Hepatocyte (in vitro differentiated cells): ENCODE results near the gene NAB1. TPM values are rescaled to one million over a fixed set of nuclear protein-coding genes. Genes with fewer than 3 reads are reported as not detected.
A peak's percentile ranks its signal among the peaks of the same experiment; 100 is the strongest.

ENCODE experiments used
- DNase-seq: peaks from one replicate; pipeline ENCODE4 v3.0.0-alpha.2; 2016; ENCODE audit warnings: low spot score
- H2AFZ ChIP-seq: fragments of 200-600 bp; sonication (generic); 2 replicates; pipeline ENCODE4 v1.6.0; 2016; ENCODE audit warnings: antibody characterized with exemption, mild to moderate bottlenecking
- H3K27ac ChIP-seq: fragments of 200-600 bp; sonication (generic); 2 replicates; pipeline ENCODE4 v1.5.1; 2016; ENCODE audit warnings: mild to moderate bottlenecking
- H3K27me3 ChIP-seq: fragments of 200-600 bp; sonication (generic); 2 replicates; pipeline ENCODE4 v1.6.1; 2016
- H3K36me3 ChIP-seq: fragments of 200-600 bp; sonication (generic); replicated peaks from 2 replicates; pipeline ENCODE4 v1.5.1; 2016; ENCODE audit warnings: low read depth; ENCODE audit not compliant: insufficient read depth
- H3K4me1 ChIP-seq: fragments of 200-600 bp; sonication (generic); 2 replicates; pipeline ENCODE4 v1.5.1; 2016; ENCODE audit warnings: mild to moderate bottlenecking, moderate library complexity; ENCODE audit not compliant: insufficient read depth
- H3K4me2 ChIP-seq: fragments of 200-600 bp; sonication (generic); 2 replicates; pipeline ENCODE4 v1.6.0; 2016
- H3K4me3 ChIP-seq: fragments of 200-600 bp; sonication (generic); 2 replicates; pipeline ENCODE4 v1.5.1; 2016; ENCODE audit warnings: mild to moderate bottlenecking
- H3K79me2 ChIP-seq: fragments of 200-600 bp; sonication (generic); 2 replicates; pipeline ENCODE4 v1.6.0; 2017; ENCODE audit warnings: mild to moderate bottlenecking
- H3K9me2 ChIP-seq: fragments of 200-600 bp; sonication (generic); replicated peaks from 2 replicates; pipeline ENCODE4 v1.6.0; 2017; ENCODE audit warnings: mild to moderate bottlenecking; ENCODE audit not compliant: insufficient read depth
- H3K9me3 ChIP-seq: fragments of 200-600 bp; sonication (generic); 2 replicates; pipeline ENCODE4 v1.5.1; 2016; ENCODE audit warnings: low read depth, mild to moderate bottlenecking
- H4K20me1 ChIP-seq: fragments of 200-600 bp; sonication (generic); 2 replicates; pipeline ENCODE4 v1.6.0; 2016; ENCODE audit warnings: mild to moderate bottlenecking; ENCODE audit not compliant: insufficient read depth, poor library complexity, severe bottlenecking
- EZH2 ChIP-seq: fragments of 200-600 bp; sonication (generic); IDR thresholded peaks from 2 replicates; pipeline ENCODE4 v1.6.1; 2016; ENCODE audit warnings: antibody characterized with exemption, mild to moderate bottlenecking, borderline replicate concordance
- EZH2phosphoT487 ChIP-seq: fragments of 200-600 bp; sonication (generic); IDR thresholded peaks from one replicate; pipeline ENCODE4 v1.6.1; 2018; ENCODE audit warnings: antibody characterized with exemption, mild to moderate bottlenecking, low read depth, moderate library complexity; ENCODE audit not compliant: unreplicated experiment, severe bottlenecking
- WGBS: methylation state at CpG from one replicate; pipeline ENCODE4 v1.1.6; 2016; ENCODE audit warnings: low lambda C conversion rate; ENCODE audit errors: missing lambda C conversion rate; 5-methylcytosine and 5-hydroxymethylcytosine counted together
- polyA plus RNA-seq: library from polyadenylated mRNA; unstranded; fragments of >200 nt; fragmentation: Nextera tagmentation; extraction: Ambion mirVana; gene quantifications from 2 replicates; pipeline ENCODE4 v1.2.1, GENCODE V29; 2016
- total RNA-seq: library from RNA; depleted of rRNA; stranded (reverse); fragments of >200 nt; gene quantifications from 2 replicates; pipeline ENCODE4 v1.2.3, GENCODE V29; 2014
- TF ChIP-seq, protein P1 (sequence below): fragments of 200-600 bp; sonication (generic); IDR thresholded peaks from 2 replicates; pipeline ENCODE4 v1.5.1; 2016; ENCODE audit warnings: antibody characterized with exemption, mild to moderate bottlenecking; ENCODE audit not compliant: poor library complexity

Gene NAB1
- total and polyA plus RNA-seq, 2 experiments from 2014 or later = 9.9 to 46.6 TPM

DNA sequence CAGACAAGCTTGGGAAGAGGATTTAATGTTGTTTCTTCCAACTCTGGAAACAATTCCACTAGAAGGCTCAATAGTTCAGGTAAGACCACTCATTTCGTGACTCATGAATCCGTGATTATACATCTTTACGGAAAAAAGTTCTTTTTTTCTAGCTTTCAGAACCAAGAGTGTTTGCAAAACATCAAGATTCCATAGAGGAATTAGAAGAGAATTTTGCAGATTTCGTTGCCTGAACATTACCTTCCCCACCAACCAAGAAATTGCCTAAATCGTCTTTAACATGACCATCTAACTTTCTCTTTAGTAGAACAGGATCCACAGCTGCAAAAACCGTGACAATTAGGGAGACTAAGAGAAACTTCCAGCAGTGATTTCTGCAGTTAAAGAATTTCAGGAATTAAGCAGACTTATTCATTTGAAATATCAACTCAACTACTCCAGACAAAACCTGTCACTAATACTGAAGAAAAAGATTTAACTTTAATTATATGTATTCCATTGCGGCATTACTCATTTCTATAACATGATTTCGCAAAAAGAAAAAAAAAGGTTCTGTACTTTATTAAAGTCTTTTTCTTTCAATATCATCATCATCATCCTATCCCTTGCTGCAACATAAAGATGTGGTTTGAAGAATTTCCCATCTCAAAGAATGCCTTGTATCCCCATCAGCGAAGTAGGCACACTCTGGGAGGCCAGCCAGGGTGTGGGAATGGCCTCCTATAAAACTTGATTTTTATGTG, 1.9 kb upstream of the NAB1 start:
- DNase-seq = no peak
- H3K36me3 ChIP-seq = no peaks in the 10 kb centered on the region
- no peaks in the 10 kb centered on the region for H3K27me3 ChIP-seq
- H2AFZ ChIP-seq = no peak overlapping the region
- 69% methylated on average over 9 of the region's 9 CpGs for WGBS
- peaks cover 21% of the 10 kb centered on the region for H3K79me2 ChIP-seq
- H3K9me2 ChIP-seq = no peaks in the 10 kb centered on the region
- no peaks in the 10 kb centered on the region for H3K9me3 ChIP-seq
- peaks cover 4% of the 10 kb centered on the region for H4K20me1 ChIP-seq
- TF ChIP-seq EZH2 = no peak
- TF ChIP-seq, protein P1, sequence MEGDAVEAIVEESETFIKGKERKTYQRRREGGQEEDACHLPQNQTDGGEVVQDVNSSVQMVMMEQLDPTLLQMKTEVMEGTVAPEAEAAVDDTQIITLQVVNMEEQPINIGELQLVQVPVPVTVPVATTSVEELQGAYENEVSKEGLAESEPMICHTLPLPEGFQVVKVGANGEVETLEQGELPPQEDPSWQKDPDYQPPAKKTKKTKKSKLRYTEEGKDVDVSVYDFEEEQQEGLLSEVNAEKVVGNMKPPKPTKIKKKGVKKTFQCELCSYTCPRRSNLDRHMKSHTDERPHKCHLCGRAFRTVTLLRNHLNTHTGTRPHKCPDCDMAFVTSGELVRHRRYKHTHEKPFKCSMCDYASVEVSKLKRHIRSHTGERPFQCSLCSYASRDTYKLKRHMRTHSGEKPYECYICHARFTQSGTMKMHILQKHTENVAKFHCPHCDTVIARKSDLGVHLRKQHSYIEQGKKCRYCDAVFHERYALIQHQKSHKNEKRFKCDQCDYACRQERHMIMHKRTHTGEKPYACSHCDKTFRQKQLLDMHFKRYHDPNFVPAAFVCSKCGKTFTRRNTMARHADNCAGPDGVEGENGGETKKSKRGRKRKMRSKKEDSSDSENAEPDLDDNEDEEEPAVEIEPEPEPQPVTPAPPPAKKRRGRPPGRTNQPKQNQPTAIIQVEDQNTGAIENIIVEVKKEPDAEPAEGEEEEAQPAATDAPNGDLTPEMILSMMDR = no peak
- TF ChIP-seq EZH2phosphoT487 = no peak
- H3K4me3 ChIP-seq = no peak overlapping the region
- peaks cover 11% of the 10 kb centered on the region for H3K4me1 ChIP-seq
- peak overlapping the region; percentile 33 for H3K27ac ChIP-seq
- H3K4me2 ChIP-seq = peak overlapping the region; percentile 78

GRCh38 chr2:190648289-190649034, 421 bp upstream of the NAB1 start:
- H3K4me3 ChIP-seq = peak overlapping the region; percentile 74
- peak overlapping the region; percentile 96 for H3K27ac ChIP-seq
- no peaks in the 10 kb centered on the region for H3K36me3 ChIP-seq
- H3K4me2 ChIP-seq = peak overlapping the region; percentile 78
- no peaks in the 10 kb centered on the region for H3K9me2 ChIP-seq
- H3K4me1 ChIP-seq = peaks cover 18% of the 10 kb centered on the region
- peaks cover 5% of the 10 kb centered on the region for H4K20me1 ChIP-seq
- peaks cover 36% of the 10 kb centered on the region for H3K79me2 ChIP-seq
- H3K27me3 ChIP-seq = no peaks in the 10 kb centered on the region
- WGBS = under 1% methylated on average over 38 of the region's 78 CpGs
- H3K9me3 ChIP-seq = no peaks in the 10 kb centered on the region
- DNase-seq = peak; percentile 94
- TF ChIP-seq EZH2phosphoT487 (no peak), EZH2 (no peak)
- TF ChIP-seq, protein P1 = no peak
- peak overlapping the region; percentile 79 for H2AFZ ChIP-seq

GRCh38 chr2:190649798-190650390, 1.0 kb downstream of the NAB1 start:
- Histone ChIP-seq H3K27me3 (no peaks in the 10 kb centered on the region), H3K79me2 (peaks cover 51% of the 10 kb centered on the region), H3K36me3 (no peaks in the 10 kb centered on the region), H3K9me3 (no peaks in the 10 kb centered on the region), H3K9me2 (no peaks in the 10 kb centered on the region), H3K27ac (peak overlapping the region; percentile 96), H4K20me1 (peaks cover 8% of the 10 kb centered on the region), H3K4me2 (peak overlapping the region; percentile 82), H2AFZ (peak overlapping the region; percentile 81), H3K4me3 (peak overlapping the region; percentile 40), H3K4me1 (peaks cover 18% of the 10 kb centered on the region)
- DNase-seq = no peak
- 1% methylated on average over 15 of the region's 15 CpGs for WGBS
- TF ChIP-seq EZH2 = no peak
- TF ChIP-seq, protein P1 = no peak
- TF ChIP-seq EZH2phosphoT487 = no peak
